Measurements from ENCODE around the gene KCNK10. TPM values are rescaled to one million over a fixed set of nuclear protein-coding genes. Genes with fewer than 3 reads are reported as not detected.

KCNK10 gene
- total and polyA plus RNA-seq, 10 of the 15 experiments (the other 5 are each of a cell fraction or from before 2014, with no cell fraction given), result 0.01 to 0.06 (median 0.02) TPM; not detected in 7

DNA sequence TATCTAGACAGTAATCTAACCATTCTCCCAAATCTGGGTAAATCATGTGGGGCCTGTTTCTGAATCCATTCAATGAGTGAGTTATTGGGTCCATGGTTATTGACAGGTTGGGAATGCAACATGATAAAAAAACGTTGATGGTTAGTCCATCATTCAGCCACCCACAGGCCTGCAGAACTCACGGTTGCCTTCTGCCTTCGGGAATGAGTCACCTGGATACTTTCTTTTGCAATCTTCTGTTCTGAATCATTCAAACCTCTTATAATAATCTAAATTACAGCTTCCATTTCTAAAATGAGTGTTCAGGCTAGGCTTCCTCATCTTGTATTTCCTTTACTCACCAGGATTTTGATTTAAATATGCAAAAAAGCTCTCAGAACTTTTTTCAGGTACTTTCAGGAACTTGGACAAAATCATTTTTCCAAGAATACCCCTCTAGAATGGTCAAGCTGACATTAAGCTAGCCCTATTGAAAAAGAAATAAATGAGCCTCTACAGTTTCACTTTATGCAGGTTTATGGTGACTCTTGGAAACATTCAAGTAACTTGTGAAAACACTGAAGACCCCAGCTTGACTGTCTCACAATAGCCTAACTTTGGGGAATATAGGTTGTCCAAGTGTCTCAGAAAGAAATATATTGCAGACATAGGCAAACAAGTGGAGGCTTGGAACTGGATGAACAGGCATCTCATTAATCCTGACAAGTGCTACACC lies 94.4 kb downstream of the KCNK10 start:
- H3K36me3 ChIP-seq (ENCODE audit: control insufficient read depth in 2 of 2, insufficient read depth in 2 of 2, low read length in 1 of 2), result no peaks in the 10 kb centered on the region
- TF ChIP-seq CREB1 (IDR thresholded peaks at IDR 0.05; ENCODE audit: low read depth), result no peak
- TF ChIP-seq, protein P1, sequence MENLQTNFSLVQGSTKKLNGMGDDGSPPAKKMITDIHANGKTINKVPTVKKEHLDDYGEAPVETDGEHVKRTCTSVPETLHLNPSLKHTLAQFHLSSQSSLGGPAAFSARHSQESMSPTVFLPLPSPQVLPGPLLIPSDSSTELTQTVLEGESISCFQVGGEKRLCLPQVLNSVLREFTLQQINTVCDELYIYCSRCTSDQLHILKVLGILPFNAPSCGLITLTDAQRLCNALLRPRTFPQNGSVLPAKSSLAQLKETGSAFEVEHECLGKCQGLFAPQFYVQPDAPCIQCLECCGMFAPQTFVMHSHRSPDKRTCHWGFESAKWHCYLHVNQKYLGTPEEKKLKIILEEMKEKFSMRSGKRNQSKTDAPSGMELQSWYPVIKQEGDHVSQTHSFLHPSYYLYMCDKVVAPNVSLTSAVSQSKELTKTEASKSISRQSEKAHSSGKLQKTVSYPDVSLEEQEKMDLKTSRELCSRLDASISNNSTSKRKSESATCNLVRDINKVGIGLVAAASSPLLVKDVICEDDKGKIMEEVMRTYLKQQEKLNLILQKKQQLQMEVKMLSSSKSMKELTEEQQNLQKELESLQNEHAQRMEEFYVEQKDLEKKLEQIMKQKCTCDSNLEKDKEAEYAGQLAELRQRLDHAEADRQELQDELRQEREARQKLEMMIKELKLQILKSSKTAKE (IDR thresholded peaks at IDR 0.05; ENCODE audit: low read depth, poor library complexity, severe bottlenecking), result no peak
- TF ChIP-seq FOXK2 (IDR thresholded peaks at IDR 0.05), result no peak
- TF ChIP-seq RUNX3 (IDR thresholded peaks at IDR 0.05; ENCODE audit: low read length), result no peak
- no peak for TF ChIP-seq NFIC (IDR thresholded peaks at IDR 0.05; ENCODE audit: low read depth, low read length)
- TF ChIP-seq SUZ12 (IDR thresholded peaks at IDR 0.05; ENCODE audit: unreplicated experiment), result no peak
- no peak for TF ChIP-seq IKZF2 (IDR thresholded peaks at IDR 0.05)
- no peak for TF ChIP-seq PML (IDR thresholded peaks at IDR 0.05; ENCODE audit: low read length)
- no peak for TF ChIP-seq MXI1 (IDR thresholded peaks at IDR 0.05; ENCODE audit: low read depth, low read length)
- no peak for TF ChIP-seq SMAD1 (IDR thresholded peaks at IDR 0.05; ENCODE audit: low read depth, partially characterized antibody)
- TF ChIP-seq ZNF384 (IDR thresholded peaks at IDR 0.05; ENCODE audit: borderline replicate concordance, low read depth, low read length), result no peak
- TF ChIP-seq STAT3 (IDR thresholded peaks at IDR 0.05; ENCODE audit: low read depth, low read length), result no peak
- no peak for TF ChIP-seq CEBPB (IDR thresholded peaks at IDR 0.05; ENCODE audit: borderline replicate concordance in 1 of 2, low read depth in 2 of 2, low read length in 2 of 2)
- TF ChIP-seq, protein P2, sequence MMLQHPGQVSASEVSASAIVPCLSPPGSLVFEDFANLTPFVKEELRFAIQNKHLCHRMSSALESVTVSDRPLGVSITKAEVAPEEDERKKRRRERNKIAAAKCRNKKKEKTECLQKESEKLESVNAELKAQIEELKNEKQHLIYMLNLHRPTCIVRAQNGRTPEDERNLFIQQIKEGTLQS (IDR thresholded peaks at IDR 0.05; ENCODE audit: borderline replicate concordance, extremely low read depth, low read depth, low read length), result no peak
- no peak for TF ChIP-seq GATAD2B (conservative IDR thresholded peaks at IDR 0.05; ENCODE audit: low read depth)
- ChIA-PET POLR2A (no interaction called here), SMC1A (ENCODE audit: uncharacterized antibody, unreplicated experiment) (no interaction called here), CTCF (interaction anchor here (0.5 to 1.5 kb wide), 2 partner anchors 39 to 228 kb away, joined by 3 to 4 read pairs; no protein-coding TSS in a partner anchor), RAD21 (ENCODE audit: unreplicated experiment) (no interaction called here)
- intact Hi-C loops (cut with micrococcal nuclease; ENCODE audit: unreplicated experiment), result no loop called here
- BruUV-seq (replicated peaks), result no TSS peak
- no peaks in the 10 kb centered on the region for H3K9me3 ChIP-seq (replicated peaks; ENCODE audit: control insufficient read depth, insufficient read depth, low read length)
- no peak for FAIRE-seq
- no peak overlapping the region for H3K4me3 ChIP-seq
- no peak for ATAC-seq
- DNase-seq (ENCODE audit: low read depth, low spot score), result no peak
- H3K79me2 ChIP-seq (ENCODE audit: control insufficient read depth, insufficient read depth, low read length), result no peaks in the 10 kb centered on the region
- H4K20me1 ChIP-seq (ENCODE audit: control insufficient read depth, insufficient read depth), result no peaks in the 10 kb centered on the region
- H3K4me1 ChIP-seq (ENCODE audit: control insufficient read depth, insufficient read depth, low read length), result no peaks in the 10 kb centered on the region
- H3K4me2 ChIP-seq (ENCODE audit: control insufficient read depth, insufficient read depth), result no peak overlapping the region
- no peaks in the 10 kb centered on the region; a peak in 1 of 4 replicates for H3K27me3 ChIP-seq (replicated peaks in 1 of 2; ENCODE audit: control insufficient read depth in 2 of 2, insufficient read depth in 2 of 2, low read length in 1 of 2)
- H3K27ac ChIP-seq (ENCODE audit: control insufficient read depth, insufficient read depth), result no peak overlapping the region
- no peak overlapping the region for H3K9ac ChIP-seq (ENCODE audit: control insufficient read depth, insufficient read depth, low read length)
- in situ Hi-C loops (cut with MboI), result no loop called here
- no peak overlapping the region for H2AFZ ChIP-seq (ENCODE audit: control insufficient read depth, low read depth, low read length)
- 2% methylated on average over 3 of the region's 3 CpGs for WGBS (ENCODE audit: insufficient coverage, insufficient replicate concordance, low lambda C conversion rate, missing lambda C conversion rate)
